GM19099 (cell line): ENCODE measurements around the gene MSMO1.

ENCODE experiments used
- POLR2A ChIP-seq: IDR thresholded peaks from 3 replicates; pipeline ENCODE4 v1.6.1; 2011; ENCODE audit warnings: low read depth; ENCODE audit not compliant: insufficient read length; ENCODE audit errors: extremely low read depth

Gene MSMO1

GRCh38 chr4:165378745-165379677 is 51.5 kb downstream of the MSMO1 start, which contains the start of gene CPE:
CPE (plus strand) TSS chr4:165379008; CDS start chr4:165379222, 214 bp downstream.
- TF ChIP-seq POLR2A, result no peak

- TF ChIP-seq POLR2A, result no peak
Observed at GRCh38 chr4:165379678-165380064, 52.2 kb downstream of the MSMO1 start.

GRCh38 chr4:165380805-165381204 is 53.3 kb downstream of the MSMO1 start:
- TF ChIP-seq POLR2A, result no peak

- no peak for TF ChIP-seq POLR2A
Observed at GRCh38 chr4:165381821-165382373, 54.4 kb downstream of the MSMO1 start.

- TF ChIP-seq POLR2A, result no peak
Observed at GRCh38 chr4:165382640-165383039, 55.2 kb downstream of the MSMO1 start.

- TF ChIP-seq POLR2A, result no peak
Observed at GRCh38 chr4:165383591-165384073, 56.2 kb downstream of the MSMO1 start.

GRCh38 chr4:165384186-165384585 is 56.7 kb downstream of the MSMO1 start:
- no peak for TF ChIP-seq POLR2A

- TF ChIP-seq POLR2A, result no peak
Observed at GRCh38 chr4:165384598-165384997, 57.1 kb downstream of the MSMO1 start.

GRCh38 chr4:165385126-165385525 is 57.7 kb downstream of the MSMO1 start:
- no peak for TF ChIP-seq POLR2A

- no peak for TF ChIP-seq POLR2A
Observed at GRCh38 chr4:165386328-165386727, 58.9 kb downstream of the MSMO1 start.

GRCh38 chr4:165388756-165389155 is 61.3 kb downstream of the MSMO1 start:
- TF ChIP-seq POLR2A, result no peak
